Left kidney (tissue), 8 donors: ENCODE measurements around the gene TMEM132C. TPM values are rescaled to one million over a fixed set of nuclear protein-coding genes. Genes with fewer than 3 reads are reported as not detected.
A peak's percentile ranks its signal among the peaks of the same experiment; 100 is the strongest.
"Not testable (repeated sequence)": the region's sequence is repeated elsewhere in the genome, so short reads cannot be mapped to it uniquely, and the experiment has no call there.

ENCODE experiments used
- DNase-seq: peaks from one replicate; pipeline ENCODE4 v3.0.0-alpha.2; 2013
- long read RNA-seq, 8 donors: transcript quantifications; one replicate each; lab custom pipeline, GENCODE V29; 2026
- polyA plus RNA-seq: library from polyadenylated mRNA; unstranded; fragments of 120-200 nt; gene quantifications from one replicate; pipeline ENCODE4 v1.2.1, GENCODE V29; 2013; ENCODE audit not compliant: insufficient read length

The TMEM132C gene
- 2.5 TPM for polyA plus RNA-seq
- long read RNA-seq, donor 1: 0 reads
- long read RNA-seq, donor 2: 0 reads
- long read RNA-seq, donor 3: 0 reads
- long read RNA-seq, donor 4: 0 reads
- long read RNA-seq, donor 5: 0 reads
- long read RNA-seq, donor 6: 0 reads
- long read RNA-seq, donor 7, full-length matches to known transcripts: 1 of 1 reads
- long read RNA-seq, donor 7, partial matches to known transcripts: 0 of 1 reads
- long read RNA-seq, donor 7, other reads (novel, unspliced or antisense): 0 of 1 reads
- long read RNA-seq, donor 8: 0 reads

GRCh38 chr12:128267131-128267622, at the start of gene TMEM132C:
TMEM132C (plus strand) TSS chr12:128267170; CDS start chr12:128267403, 233 bp downstream.
- DNase-seq: no peak

DNA sequence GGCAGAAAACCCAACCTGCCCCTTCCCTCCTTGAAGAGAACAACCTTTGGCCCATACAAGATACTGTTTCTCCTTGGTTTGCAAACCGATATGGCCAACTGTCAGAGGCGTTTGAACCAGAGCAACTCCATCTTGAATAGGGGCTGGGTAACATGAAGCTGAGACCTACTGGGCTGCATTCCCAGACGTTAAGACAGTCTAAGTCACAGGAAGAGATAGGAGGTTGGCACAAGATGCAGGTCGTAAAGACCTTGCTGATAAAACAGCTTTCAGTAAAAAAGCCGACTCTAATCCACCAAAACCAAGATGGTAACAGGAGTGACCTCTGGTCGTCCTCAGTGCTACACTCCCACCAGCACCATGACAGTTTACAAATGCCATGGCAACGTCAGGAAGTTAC, 42.7 kb upstream of the TMEM132C start:
- no peak for DNase-seq

DNA sequence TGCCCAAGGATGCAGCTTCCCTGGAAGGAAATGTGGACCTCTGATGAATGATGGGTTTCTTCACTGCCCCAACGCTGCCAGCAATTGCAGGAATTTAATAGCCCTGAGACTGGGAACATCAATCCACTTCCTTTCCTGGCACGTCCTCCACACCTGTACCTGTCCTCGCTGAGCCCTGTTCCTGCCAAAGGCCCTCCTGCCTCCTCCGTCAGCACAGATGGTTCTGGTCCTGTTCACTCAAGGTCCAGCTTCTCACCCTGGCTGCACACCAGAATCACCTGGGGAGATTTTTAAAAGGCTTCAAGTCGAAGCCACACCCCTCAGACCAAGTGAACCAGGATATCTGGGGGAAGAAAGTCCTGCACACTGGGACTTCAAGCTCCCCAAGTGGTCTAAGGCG, 38.4 kb upstream of the TMEM132C start:
- no peak for DNase-seq

DNA sequence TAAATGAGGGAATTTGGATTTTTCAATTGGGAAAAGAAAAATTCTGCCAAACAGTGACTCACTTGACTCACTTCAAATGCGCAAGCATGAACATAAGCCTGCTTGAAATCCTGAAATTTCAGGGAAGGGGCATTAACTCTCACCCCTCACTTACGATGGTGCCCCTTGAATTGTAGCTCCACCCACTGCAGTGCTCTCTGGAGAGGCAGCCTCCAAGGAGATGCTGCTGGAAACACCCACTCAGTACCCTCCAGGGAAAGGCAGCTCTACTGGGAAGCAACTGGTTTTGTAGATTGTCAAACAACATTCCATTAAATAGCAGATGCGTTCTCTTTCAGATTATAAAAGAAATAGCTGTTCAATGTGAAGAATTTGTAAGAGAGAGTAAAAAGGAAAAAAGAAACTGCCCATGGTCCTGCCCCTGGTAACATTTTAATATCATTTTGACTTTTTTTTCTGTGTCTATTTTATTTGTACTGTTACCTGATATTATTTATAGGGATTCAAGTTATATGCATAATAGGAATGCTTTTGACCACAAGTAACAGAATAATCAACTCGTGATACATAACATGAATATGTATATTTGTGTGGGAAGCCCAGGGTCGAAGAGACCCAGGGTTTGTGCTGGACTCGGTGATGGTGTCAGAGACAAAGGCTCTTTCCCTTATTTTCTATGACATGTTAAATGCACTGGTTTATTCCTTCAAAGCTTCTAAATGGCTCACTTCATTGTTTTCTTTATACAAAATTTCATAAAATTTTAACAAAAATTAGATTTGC, 31.1 kb upstream of the TMEM132C start:
- no peak for DNase-seq

- no peak for DNase-seq
Measured at GRCh38 chr12:128236525-128236924, 30.4 kb upstream of the TMEM132C start.

DNA sequence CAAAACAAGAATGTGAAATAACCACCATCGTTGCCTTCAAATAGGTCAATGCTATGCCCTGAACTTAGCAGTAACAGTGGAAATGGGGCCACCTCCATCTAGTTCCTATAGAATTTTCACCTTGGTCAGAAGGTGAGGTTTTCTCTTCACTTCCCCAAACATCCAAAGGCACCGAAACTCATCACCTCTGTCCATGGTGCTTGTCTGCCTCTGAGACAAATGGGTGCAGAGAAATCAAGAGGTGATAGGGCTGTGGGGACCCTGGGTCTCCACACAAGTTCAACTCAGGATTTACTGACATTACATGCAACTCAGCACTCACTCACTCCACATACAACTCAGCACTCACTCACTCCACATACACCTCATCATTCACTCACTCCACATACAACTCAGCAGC, 26.2 kb upstream of the TMEM132C start:
- DNase-seq: no peak

- no peak for DNase-seq
Measured at GRCh38 chr12:128245121-128245520, 21.8 kb upstream of the TMEM132C start.

GRCh38 chr12:128245905-128246304, 21.1 kb upstream of the TMEM132C start:
- DNase-seq: no peak

- no peak for DNase-seq
Measured at GRCh38 chr12:128250096-128250495, 16.9 kb upstream of the TMEM132C start.

- DNase-seq: not testable (repeated sequence)
Measured at GRCh38 chr12:128253829-128254228, 13.1 kb upstream of the TMEM132C start.

DNA sequence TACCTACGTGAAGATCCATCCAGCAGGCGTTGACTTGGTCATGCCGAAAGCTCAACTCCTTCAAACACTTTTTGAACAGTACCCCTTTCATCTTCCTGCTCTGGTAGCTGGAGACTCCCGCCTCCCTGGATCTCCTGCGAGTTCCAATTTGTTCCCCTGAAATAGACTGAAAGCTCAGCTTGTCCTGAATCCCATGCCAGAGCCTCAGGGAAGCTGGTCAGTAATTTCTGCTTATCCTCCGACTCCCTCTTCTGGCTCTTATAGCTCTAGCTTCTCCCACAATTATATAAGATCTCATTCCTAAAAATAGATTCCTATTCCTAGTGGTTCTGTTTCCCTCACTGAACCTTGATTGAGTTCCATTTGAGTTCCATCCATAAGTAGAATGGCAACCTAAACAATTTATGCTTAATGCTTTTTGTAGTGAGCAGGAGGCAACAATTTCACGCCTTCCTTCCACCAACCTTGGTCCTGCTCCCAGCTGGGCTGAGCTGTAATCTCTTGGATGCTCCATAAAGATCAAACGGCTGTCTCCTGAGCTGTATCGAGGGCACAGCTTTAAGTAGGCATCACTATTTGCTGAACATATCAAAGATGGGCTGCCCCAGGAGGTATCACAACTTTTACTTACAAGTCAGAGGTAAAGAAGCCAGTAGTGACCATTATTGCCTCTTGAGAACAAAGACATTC, 8.0 kb upstream of the TMEM132C start:
- DNase-seq: no peak

GRCh38 chr12:128259556-128260070, 7.4 kb upstream of the TMEM132C start:
- peak; percentile 52 for DNase-seq

DNA sequence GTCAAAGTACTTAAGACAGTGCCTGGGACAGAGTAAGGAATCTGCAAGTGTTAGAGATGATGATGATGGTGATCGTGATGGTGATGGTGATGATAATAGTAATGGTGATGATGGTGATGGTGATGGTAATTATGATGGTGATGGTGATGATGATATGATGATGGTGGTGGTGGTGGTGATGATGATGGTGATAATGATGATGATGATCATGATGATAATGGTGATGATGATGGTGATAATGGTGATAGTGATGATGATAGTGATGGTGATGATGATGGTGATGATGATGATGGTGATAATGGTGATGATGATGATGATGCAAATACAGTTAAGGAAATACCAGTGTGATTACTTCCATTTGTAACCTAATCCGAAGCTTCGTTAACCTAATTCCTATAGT, 5.2 kb upstream of the TMEM132C start:
- no peak for DNase-seq

GRCh38 chr12:128265566-128265965, 1.4 kb upstream of the TMEM132C start:
- DNase-seq: no peak

DNA sequence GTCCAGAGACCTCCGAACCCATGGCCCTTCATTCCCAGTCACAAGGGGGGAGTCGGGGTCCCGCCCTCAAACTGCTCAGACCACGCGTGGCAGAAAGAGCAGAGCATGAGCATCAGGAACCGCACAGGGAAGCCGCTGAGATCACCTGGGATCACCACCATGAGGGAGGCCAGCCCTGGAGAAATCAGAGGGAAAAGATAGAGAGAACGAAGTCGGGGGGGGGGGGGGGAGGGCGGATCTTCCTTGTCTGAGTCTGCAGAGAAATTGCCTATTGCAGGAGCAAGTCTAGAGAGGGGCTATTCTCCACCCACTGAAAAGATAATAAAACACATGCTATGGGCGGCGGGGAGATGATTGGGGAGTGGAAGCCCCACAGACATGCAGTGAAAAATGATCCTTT, 884 bp upstream of the TMEM132C start:
- no peak for DNase-seq

GRCh38 chr12:128266541-128267130, 334 bp upstream of the TMEM132C start:
- DNase-seq: no peak

GRCh38 chr12:128267651-128268378, 845 bp downstream of the TMEM132C start:
- no peak for DNase-seq

DNA sequence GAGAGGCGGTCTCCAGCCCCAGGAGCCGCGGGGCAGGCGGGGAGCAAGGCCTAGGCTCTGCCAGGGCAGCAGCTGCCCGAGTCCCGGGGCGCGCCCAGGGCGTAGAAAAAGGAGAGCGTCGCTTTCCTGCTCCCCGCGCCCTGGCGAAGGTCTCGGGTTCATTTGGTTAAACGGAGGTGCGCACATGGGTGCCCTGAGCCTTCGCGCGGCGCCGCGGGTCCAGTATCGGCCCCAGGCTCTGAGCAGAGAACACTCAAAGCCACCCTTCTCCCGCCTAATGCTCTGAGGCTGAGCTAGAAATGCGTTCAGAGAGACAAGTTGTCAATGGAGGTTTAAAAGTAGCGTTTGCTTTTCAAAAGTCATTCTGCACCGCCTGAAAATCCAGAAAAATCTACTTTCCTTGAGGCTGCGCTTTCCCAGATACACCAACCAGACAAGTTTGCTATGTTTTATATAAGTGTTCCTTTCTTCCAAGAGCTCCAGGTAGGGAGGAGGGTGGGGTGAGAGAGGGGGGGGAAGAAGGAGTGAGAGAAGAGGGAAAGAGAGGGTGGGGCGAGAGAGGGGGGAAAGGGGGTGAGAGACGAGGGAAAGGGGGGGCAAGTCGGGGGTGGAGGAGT, 1.5 kb downstream of the TMEM132C start:
- no peak for DNase-seq

- no peak for DNase-seq
Measured at GRCh38 chr12:128269181-128269591, 2.2 kb downstream of the TMEM132C start.

DNA sequence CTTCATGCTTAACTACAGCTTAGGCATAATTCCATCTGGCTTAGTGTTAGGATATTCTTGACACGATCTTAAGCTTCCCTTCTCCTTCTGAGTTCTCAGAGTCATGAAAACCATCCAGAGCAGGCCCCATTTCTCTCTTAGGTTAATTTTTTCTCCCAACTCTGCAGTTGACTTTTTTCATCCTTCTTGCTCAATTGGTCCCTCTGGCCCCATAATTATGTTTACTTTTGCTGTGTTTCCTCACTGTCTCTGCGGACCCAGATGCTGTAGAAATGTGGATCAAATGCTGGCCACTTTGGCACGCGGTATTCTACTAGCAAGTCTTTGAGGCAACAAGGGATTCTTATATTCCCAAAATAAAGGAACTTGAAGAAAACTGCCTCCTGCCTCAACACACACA, 9.5 kb downstream of the TMEM132C start:
- no peak for DNase-seq

DNA sequence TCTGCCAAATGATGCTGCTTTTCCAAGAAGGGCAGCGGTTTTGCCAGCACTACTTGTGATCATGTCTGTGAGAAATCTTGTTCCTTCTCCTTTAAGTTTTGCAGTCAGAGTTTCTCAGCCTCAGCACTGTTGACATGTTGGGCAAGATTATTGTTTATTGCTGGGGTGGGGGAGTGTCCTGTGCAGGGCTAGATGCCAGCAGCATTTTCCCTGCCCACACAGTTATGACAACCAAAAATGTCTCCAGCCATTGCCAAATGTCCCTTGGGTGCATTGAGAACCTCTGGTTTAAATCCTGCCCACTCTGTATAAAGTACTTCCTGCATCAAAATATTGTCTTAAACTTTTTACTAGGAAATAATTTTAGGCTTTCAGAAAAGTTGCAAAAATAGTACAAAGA, 20.0 kb downstream of the TMEM132C start:
- no peak for DNase-seq
